ENCODE results near the gene XCL1.

- TF ChIP-seq CTCF (IDR thresholded peaks at IDR 0.05) (no peak), POLR2A (IDR thresholded peaks at IDR 0.05) (no peak)
Observed at GRCh38 chr1:168608796-168609715, 32.7 kb downstream of the XCL1 start.

Measured in ovary (tissue), 3 donors.